ENCODE measurements around the gene TMEM266. TPM values are rescaled to one million over a fixed set of nuclear protein-coding genes. Genes with fewer than 3 reads are reported as not detected.

The TMEM266 gene
- total RNA-seq, 1 donor from 2014 or later, result 0.58 TPM

DNA sequence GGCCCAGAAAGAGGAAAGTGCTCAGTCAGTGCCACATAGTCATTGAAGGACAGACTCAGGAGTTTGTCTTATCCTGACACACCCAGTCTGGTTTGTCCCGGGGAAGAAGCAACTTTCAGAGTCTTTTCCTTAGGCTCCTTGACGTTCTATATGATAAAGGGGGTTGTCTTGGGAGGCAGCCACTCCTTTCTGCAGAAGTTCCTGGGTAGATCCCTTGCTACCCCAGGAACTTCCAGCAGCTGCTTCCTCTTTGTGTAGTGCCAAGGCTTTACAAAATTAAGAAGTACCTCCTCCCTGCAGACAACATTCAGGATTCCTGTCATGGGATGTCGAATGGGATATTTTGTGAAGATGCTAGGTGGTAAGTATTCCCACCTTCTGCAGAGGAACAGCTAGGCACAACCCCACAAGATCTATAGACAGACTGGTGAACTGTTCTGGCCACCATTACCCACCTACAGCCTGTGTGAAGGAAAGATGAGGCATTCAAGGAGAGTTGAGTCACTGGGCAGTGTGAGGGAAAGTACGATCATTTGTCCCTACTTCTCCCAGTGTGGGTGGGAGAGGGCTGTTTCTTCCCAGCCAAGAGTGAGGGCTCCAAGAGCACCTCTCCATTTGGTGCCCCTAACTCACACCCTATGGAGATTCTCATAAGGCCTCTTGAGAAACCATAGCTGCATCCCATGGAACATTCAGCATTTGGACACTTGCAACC, 11.3 kb downstream of the TMEM266 start:
- Mint-ChIP-seq H3K9me3 (no peaks in the 10 kb centered on the region), H3K36me3 (ENCODE audit: low read depth) (no peaks in the 10 kb centered on the region), H3K27me3 (ENCODE audit: low read depth) (peaks cover under 1% of the 10 kb centered on the region), H3K27ac (ENCODE audit: unreplicated experiment) (no peak overlapping the region), H3K4me3 (no peak overlapping the region), H3K4me1 (no peaks in the 10 kb centered on the region)
- TF ChIP-seq, protein P1, sequence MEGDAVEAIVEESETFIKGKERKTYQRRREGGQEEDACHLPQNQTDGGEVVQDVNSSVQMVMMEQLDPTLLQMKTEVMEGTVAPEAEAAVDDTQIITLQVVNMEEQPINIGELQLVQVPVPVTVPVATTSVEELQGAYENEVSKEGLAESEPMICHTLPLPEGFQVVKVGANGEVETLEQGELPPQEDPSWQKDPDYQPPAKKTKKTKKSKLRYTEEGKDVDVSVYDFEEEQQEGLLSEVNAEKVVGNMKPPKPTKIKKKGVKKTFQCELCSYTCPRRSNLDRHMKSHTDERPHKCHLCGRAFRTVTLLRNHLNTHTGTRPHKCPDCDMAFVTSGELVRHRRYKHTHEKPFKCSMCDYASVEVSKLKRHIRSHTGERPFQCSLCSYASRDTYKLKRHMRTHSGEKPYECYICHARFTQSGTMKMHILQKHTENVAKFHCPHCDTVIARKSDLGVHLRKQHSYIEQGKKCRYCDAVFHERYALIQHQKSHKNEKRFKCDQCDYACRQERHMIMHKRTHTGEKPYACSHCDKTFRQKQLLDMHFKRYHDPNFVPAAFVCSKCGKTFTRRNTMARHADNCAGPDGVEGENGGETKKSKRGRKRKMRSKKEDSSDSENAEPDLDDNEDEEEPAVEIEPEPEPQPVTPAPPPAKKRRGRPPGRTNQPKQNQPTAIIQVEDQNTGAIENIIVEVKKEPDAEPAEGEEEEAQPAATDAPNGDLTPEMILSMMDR (conservative IDR thresholded peaks at IDR 0.05), result no peak
- DNase-seq (ENCODE audit: low read depth, low spot score), result no peak

DNA sequence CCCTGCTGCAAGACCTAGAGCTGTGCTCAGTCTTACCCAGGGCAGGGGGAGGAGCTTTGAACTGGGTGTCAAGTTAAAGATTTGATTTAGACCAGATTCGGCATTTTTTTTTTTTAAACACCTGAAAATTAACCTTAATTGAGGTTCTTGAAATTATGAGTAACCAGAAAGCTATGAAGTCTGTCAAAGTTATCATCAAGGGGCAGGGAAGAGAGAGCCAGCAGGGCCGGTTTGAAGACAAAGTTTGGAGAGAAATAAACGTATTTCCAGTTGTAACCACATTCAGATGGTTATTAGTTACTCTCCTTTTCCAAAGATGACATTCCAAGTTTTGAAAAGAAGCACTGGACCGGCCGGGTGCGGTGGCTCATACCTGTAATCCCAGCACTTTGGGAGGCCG, 12.0 kb downstream of the TMEM266 start:
- Mint-ChIP-seq H3K27ac (ENCODE audit: unreplicated experiment) (no peak overlapping the region), H3K9me3 (no peaks in the 10 kb centered on the region), H3K27me3 (ENCODE audit: low read depth) (no peaks in the 10 kb centered on the region), H3K36me3 (ENCODE audit: low read depth) (no peaks in the 10 kb centered on the region), H3K4me1 (no peaks in the 10 kb centered on the region), H3K4me3 (no peak overlapping the region)
- DNase-seq (ENCODE audit: low read depth, low spot score), result no peak
- TF ChIP-seq, protein P1 (conservative IDR thresholded peaks at IDR 0.05), result no peak

DNA sequence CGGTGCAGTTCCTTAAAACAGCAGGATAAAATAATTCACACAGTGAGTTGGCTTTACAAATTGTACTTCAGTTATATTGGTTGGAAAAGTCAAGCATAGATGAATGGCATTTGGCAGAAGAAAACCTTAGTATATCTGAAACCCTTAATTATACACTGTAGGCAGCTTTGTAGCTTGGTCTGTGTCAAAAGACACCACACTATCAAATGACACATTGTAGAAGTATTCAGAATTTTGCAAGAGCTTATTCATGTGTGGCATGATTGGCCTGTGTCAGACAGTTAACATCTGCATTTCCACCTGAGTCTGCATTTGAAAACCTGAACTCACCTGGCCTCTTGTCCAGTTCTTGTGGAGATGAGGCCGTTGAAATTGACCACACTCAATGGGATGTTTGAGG, 13.8 kb downstream of the TMEM266 start:
- DNase-seq (ENCODE audit: low read depth, low spot score), result no peak
- no peak overlapping the region for H3K27ac Mint-ChIP-seq (ENCODE audit: unreplicated experiment)
- TF ChIP-seq, protein P1 (conservative IDR thresholded peaks at IDR 0.05), result no peak
- no peaks in the 10 kb centered on the region for H3K27me3 Mint-ChIP-seq (ENCODE audit: low read depth)
- H3K4me3 Mint-ChIP-seq, result no peak overlapping the region
- H3K36me3 Mint-ChIP-seq (ENCODE audit: low read depth), result no peaks in the 10 kb centered on the region
- no peaks in the 10 kb centered on the region for H3K4me1 Mint-ChIP-seq
- H3K9me3 Mint-ChIP-seq, result no peaks in the 10 kb centered on the region

DNA sequence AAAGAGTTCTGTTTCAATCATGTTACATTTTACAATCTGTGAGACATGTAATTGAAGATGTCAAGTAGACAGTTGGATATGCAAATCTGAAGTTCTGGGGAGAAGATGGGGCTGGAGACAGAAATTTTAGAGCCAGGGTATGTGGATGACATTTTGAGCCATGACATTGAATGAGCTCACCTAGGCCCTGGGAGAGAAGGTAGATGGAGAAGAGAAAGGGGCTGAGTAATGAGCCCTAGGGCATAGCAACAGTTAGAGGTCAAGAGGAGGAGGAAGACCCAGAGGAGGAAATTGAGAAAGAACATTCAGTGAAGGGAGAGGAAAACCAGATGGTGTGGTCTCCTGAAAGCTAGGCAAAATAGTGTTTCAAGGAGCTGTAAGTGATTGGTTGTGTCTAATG, 15.3 kb downstream of the TMEM266 start:
- Mint-ChIP-seq H3K4me1 (no peaks in the 10 kb centered on the region), H3K9me3 (no peaks in the 10 kb centered on the region), H3K36me3 (ENCODE audit: low read depth) (no peaks in the 10 kb centered on the region), H3K27me3 (ENCODE audit: low read depth) (no peaks in the 10 kb centered on the region), H3K4me3 (no peak overlapping the region), H3K27ac (ENCODE audit: unreplicated experiment) (no peak overlapping the region)
- TF ChIP-seq, protein P1 (conservative IDR thresholded peaks at IDR 0.05), result no peak
- no peak for DNase-seq (ENCODE audit: low read depth, low spot score)

DNA sequence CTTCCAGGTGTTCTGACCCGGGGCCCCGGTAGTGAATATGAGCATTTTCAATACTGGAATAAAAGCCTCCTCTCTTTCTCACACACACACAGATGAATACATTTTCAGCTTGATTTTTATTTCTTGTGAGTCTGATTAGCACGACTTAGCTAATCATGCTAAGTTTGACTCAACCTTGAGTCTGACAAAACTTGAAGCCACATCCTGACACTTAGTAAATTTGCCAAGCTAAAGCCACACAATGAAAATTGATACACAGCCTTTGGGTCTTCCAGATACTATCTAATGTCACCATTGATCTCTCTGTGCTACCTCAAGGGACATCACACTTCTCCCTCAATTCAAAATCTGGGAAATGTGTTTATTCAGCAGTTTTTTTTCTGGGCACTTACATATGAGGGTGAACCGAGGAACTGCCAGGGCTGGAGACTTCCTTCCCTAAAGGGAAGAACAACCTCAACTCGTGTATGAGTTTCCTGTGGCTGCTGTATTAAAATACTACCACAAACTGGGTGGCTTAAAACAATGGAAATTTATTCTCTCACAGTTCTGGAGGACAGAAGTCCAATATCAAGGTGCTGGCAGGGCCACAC, 18.6 kb downstream of the TMEM266 start:
- H3K4me1 Mint-ChIP-seq, result no peaks in the 10 kb centered on the region
- H3K36me3 Mint-ChIP-seq (ENCODE audit: low read depth), result no peaks in the 10 kb centered on the region
- H3K4me3 Mint-ChIP-seq, result no peak overlapping the region
- no peak overlapping the region for H3K27ac Mint-ChIP-seq (ENCODE audit: unreplicated experiment)
- DNase-seq (ENCODE audit: low read depth, low spot score), result no peak
- peaks cover 4% of the 10 kb centered on the region for H3K27me3 Mint-ChIP-seq (ENCODE audit: low read depth)
- TF ChIP-seq, protein P1 (conservative IDR thresholded peaks at IDR 0.05), result no peak
- H3K9me3 Mint-ChIP-seq, result no peaks in the 10 kb centered on the region

Measured in neural crest cell (in vitro differentiated cells).